Activated CD4-positive, CD25-positive, alpha-beta regulatory T cell (primary cell): ENCODE measurements around the gene NOX3.
"Not testable (repeated sequence)": the region's sequence is repeated elsewhere in the genome, so short reads cannot be mapped to it uniquely, and the experiment has no call there.

Source experiments
- DNase-seq, 4 experiments: peaks; one replicate each; lab custom pipeline; 2025; lab: John Stamatoyannopoulos, UW

Gene NOX3

GRCh38 chr6:155371230-155371629 is 84.4 kb downstream of the NOX3 start:
- DNase-seq = no peak

GRCh38 chr6:155366325-155366724 is 89.3 kb downstream of the NOX3 start:
- DNase-seq = no peak

DNA sequence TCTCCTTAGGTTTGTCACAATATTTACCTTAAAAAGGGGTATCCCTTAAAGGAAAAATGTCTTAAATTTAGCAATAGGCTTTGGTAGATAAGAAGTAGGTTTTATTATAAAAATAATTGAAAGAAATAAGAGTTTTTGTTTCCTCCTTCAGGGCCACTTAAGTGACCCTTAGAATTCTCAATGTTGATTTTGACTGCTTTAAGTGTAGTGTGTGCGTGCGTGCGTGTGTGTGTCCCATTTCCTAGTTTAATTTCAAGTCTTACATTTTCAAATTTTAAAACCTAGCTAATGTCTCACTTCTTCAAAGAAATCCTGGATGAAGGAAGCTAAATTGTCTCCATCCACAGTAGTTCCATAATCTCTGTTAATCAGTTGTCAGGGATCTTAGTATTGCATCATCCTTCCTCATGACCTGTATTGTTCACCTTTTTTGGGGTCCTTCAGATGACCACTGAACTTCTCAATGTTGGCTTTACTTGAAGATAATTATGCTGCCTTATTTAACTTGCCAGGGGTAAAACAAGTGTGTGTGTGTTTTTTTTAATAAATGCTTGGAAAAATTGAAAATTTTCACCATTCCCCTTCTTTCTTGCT is 90.7 kb downstream of the NOX3 start:
- no peak for DNase-seq

DNA sequence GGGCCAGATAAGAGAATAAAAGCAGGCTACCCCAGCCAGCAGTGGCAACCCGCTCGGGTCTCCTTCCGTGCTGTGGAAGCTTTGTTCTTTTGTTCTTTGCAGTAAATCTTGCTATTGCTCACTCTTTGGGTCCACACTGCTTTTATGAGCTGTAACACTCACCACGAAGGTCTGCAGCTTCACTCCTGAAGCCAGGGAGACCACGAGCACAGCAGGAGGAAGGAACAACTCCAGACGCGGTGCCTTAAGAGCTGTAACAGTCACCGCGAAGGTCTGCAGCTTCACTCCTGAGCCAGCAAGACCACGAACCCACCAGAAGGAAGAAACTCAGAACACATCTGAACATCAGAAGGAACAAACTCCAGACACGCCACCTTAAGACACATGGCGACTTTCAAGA is 91.6 kb downstream of the NOX3 start:
- DNase-seq = not testable (repeated sequence)

GRCh38 chr6:155362968-155363632 is 92.5 kb downstream of the NOX3 start:
- not testable (repeated sequence) for DNase-seq

- DNase-seq = no peak
These were observed 101.5 kb downstream of the NOX3 start for GRCh38 chr6:155354167-155354566.

- DNase-seq = no peak
These were observed 102.8 kb downstream of the NOX3 start for GRCh38 chr6:155352811-155353210.

DNA sequence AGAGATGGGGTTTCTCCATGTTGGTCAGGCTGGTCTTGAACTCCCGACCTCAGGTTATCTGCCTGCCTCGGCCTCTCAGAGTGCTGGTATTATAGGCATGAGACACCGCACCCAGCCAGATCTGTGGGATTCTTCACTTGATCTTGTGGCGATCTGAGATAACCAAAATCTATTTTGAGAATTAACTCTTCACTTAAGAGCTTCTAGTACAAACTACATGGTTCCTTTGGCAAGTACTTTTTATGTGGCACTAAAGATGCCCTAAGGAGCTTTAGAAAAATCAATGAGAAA is 103.6 kb downstream of the NOX3 start:
- DNase-seq = no peak

GRCh38 chr6:155351273-155352129 is 104.1 kb downstream of the NOX3 start:
- DNase-seq = no peak

- no peak for DNase-seq
These were observed 105.7 kb downstream of the NOX3 start for GRCh38 chr6:155349956-155350355.

- DNase-seq = no peak
These were observed 106.5 kb downstream of the NOX3 start for GRCh38 chr6:155349129-155349528.

GRCh38 chr6:155347800-155348199 is 107.8 kb downstream of the NOX3 start:
- no peak for DNase-seq

DNA sequence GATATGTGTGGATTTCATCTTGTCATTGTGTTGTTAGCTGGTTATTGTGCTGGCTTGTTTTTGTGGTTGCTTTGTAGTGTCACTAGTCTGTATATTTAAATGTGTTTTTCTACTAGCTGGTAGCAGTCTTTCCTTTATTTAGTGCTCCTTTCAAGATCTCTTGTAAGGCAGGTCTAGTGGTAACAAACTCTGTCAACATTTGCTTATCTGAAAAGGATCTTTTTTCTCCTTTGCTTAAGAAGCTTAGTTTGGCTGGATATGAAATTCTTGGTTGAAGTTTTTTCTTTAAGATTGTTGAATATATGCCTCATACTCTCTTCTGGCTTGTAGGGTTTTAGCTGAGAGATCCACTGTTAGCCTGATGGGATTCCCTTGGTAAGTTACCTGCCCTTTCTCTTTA is 108.7 kb downstream of the NOX3 start:
- no peak for DNase-seq
